Glutamatergic neuron (in vitro differentiated cells): ENCODE data around the gene HSPA9. TPM values are rescaled to one million over a fixed set of nuclear protein-coding genes. Genes with fewer than 3 reads are reported as not detected.

Experiments used
- DNase-seq: peaks from one replicate; pipeline ENCODE4 v3.0.0; 2022
- H3K27ac Mint-ChIP-seq: one replicate; pipeline ENCODE4 v1.8.0; 2020; ENCODE audit warnings: mild to moderate bottlenecking, mixed read lengths, inconsistent platforms; ENCODE audit not compliant: unreplicated experiment
- H3K27me3 Mint-ChIP-seq: one replicate; pipeline ENCODE4 v1.8.0; 2020; ENCODE audit warnings: mild to moderate bottlenecking, moderate library complexity, mixed read lengths, inconsistent platforms; ENCODE audit not compliant: unreplicated experiment
- H3K36me3 Mint-ChIP-seq: one replicate; pipeline ENCODE4 v1.8.0; 2020; ENCODE audit warnings: mild to moderate bottlenecking, mixed read lengths, inconsistent platforms; ENCODE audit not compliant: unreplicated experiment
- H3K4me1 Mint-ChIP-seq: one replicate; pipeline ENCODE4 v1.8.0; 2020; ENCODE audit warnings: mild to moderate bottlenecking, low read depth, mixed read lengths, inconsistent platforms; ENCODE audit not compliant: unreplicated experiment
- H3K4me3 Mint-ChIP-seq: one replicate; pipeline ENCODE4 v1.8.0; 2020; ENCODE audit warnings: mild to moderate bottlenecking, mixed read lengths, inconsistent platforms; ENCODE audit not compliant: unreplicated experiment
- H3K9me3 Mint-ChIP-seq: one replicate; pipeline ENCODE4 v1.8.0; 2020; ENCODE audit warnings: mild to moderate bottlenecking, moderate library complexity, mixed read lengths, inconsistent platforms; ENCODE audit not compliant: unreplicated experiment
- CTCF ChIP-seq: fragments of 200-600 bp; sonication (generic); IDR thresholded peaks from one replicate; pipeline ENCODE4 v1.5.0; 2021; ENCODE audit not compliant: partially characterized antibody, unreplicated experiment
- total RNA-seq: library from RNA; stranded (reverse); fragmentation: NEBNext Ultra II Directional; extraction: Animal tissue kit (Norgen Biotek cat#: 25700); gene quantifications from one replicate; pipeline ENCODE4 v1.2.1, GENCODE V29; 2021; ENCODE audit not compliant: unreplicated experiment

The HSPA9 gene
- total RNA-seq, 1 donor from 2014 or later = 184 TPM

DNA sequence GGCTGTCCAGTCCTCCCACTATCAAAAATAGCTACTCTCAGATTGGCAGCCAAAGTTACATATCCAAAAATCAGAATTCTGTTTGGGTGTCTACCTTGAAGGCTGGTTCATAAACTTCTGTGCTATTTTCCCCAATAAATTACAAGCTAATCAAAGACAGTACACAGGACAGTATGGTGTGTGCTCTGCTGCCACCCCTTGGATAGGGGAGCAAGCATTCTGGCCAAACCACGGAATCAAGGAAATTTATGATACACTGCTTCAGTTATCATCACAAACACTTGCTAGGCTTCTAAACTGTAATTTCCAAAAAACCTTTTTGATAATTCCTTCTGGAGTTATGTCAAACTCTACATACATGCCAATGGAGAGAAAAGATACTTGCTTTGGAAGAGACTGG lies 48.0 kb downstream of the HSPA9 start:
- Mint-ChIP-seq H3K4me1 (no peaks in the 10 kb centered on the region), H3K27me3 (no peaks in the 10 kb centered on the region), H3K36me3 (no peaks in the 10 kb centered on the region), H3K27ac (no peak overlapping the region), H3K4me3 (no peak overlapping the region), H3K9me3 (no peaks in the 10 kb centered on the region)
- no peak for TF ChIP-seq CTCF
- no peak for DNase-seq

DNA sequence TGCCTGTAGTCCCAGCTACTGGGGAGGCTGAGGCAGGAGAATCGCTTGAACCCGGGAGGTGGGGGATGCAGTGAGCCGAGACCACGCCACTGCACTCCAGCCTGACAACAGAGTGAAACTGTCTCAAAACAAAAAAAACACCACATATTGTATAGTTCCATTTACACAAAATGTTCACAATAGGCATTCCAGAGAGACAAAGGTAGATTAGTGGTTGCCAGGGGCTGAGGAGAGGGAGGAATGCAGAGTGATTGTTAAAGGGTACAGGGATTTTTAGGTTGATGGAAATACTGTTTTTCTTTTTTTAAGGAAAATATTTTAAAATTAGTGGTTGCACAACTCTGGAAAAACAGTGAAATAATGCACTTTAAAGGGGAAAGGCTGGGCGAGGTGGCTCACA lies 51.8 kb downstream of the HSPA9 start:
- Mint-ChIP-seq H3K27me3 (no peaks in the 10 kb centered on the region), H3K36me3 (no peaks in the 10 kb centered on the region), H3K4me3 (no peak overlapping the region)

DNA sequence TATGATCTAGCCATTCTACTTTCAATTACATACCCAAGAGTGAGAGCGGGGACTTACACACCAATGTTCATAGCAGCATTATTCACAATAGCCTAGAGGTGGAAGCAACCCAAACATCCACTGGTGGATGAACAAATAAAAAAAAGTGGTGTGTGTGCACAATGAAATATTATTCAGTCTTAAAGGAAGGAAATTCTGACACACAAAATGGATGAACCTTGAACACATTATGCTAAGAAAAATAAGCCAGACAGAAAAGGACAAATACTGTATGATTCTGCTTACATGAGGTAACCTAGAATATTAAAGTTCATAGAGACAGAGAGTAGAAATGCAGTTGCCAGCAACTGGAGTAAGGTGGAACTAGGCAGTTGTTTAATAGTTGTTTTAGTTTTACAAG lies 54.2 kb downstream of the HSPA9 start:
- H3K27ac Mint-ChIP-seq = no peak overlapping the region
- no peaks in the 10 kb centered on the region for H3K4me1 Mint-ChIP-seq
- no peaks in the 10 kb centered on the region for H3K36me3 Mint-ChIP-seq
- H3K27me3 Mint-ChIP-seq = no peaks in the 10 kb centered on the region
- no peak overlapping the region for H3K4me3 Mint-ChIP-seq
- no peak for TF ChIP-seq CTCF
- no peaks in the 10 kb centered on the region for H3K9me3 Mint-ChIP-seq
- no peak for DNase-seq

More for the DNA sequence above, 51.8 kb downstream of the HSPA9 start:
- H3K4me1 Mint-ChIP-seq = no peaks in the 10 kb centered on the region
- DNase-seq = no peak
- H3K27ac Mint-ChIP-seq = peak overlapping the region; percentile 2
- no peak for TF ChIP-seq CTCF
- no peaks in the 10 kb centered on the region for H3K9me3 Mint-ChIP-seq

DNA sequence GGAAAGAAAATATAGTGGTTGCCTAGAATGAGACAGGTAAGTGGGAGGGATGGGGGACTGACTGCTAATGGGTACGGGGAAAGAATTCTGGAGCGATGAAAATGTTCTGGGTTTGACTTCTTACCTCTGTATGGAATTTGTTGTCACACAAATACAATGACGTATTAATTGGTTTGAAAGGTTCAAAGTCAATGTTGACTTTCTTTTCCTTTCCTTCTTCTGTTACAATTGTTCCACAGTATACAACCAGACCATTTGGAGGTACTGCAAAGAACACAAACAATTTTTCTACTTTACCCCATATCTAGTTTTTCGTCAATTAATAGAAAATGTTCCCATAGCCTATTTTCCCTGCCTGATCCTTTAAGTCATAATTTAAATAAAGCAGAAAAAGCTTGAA lies 57.8 kb downstream of the HSPA9 start:
- H3K27me3 Mint-ChIP-seq = no peaks in the 10 kb centered on the region
- no peak for TF ChIP-seq CTCF
- H3K36me3 Mint-ChIP-seq = no peaks in the 10 kb centered on the region
- no peaks in the 10 kb centered on the region for H3K4me1 Mint-ChIP-seq
- no peaks in the 10 kb centered on the region for H3K9me3 Mint-ChIP-seq
- no peak overlapping the region for H3K27ac Mint-ChIP-seq
- no peak overlapping the region for H3K4me3 Mint-ChIP-seq
- no peak for DNase-seq

GRCh38 chr5:138515556-138516245 lies 59.5 kb downstream of the HSPA9 start:
- TF ChIP-seq CTCF = no peak
- no peak overlapping the region for H3K4me3 Mint-ChIP-seq
- no peak for DNase-seq
- no peak overlapping the region for H3K27ac Mint-ChIP-seq
- H3K9me3 Mint-ChIP-seq = no peaks in the 10 kb centered on the region
- no peaks in the 10 kb centered on the region for H3K36me3 Mint-ChIP-seq
- H3K4me1 Mint-ChIP-seq = no peaks in the 10 kb centered on the region
- no peaks in the 10 kb centered on the region for H3K27me3 Mint-ChIP-seq
